GM19193 (cell line): ENCODE results near the gene AGER.

Experiments
- POLR2A ChIP-seq: IDR thresholded peaks from 4 replicates; pipeline ENCODE4 v1.6.1; 2011; ENCODE audit not compliant: insufficient read depth, insufficient read length; ENCODE audit errors: extremely low read depth

Gene AGER

DNA sequence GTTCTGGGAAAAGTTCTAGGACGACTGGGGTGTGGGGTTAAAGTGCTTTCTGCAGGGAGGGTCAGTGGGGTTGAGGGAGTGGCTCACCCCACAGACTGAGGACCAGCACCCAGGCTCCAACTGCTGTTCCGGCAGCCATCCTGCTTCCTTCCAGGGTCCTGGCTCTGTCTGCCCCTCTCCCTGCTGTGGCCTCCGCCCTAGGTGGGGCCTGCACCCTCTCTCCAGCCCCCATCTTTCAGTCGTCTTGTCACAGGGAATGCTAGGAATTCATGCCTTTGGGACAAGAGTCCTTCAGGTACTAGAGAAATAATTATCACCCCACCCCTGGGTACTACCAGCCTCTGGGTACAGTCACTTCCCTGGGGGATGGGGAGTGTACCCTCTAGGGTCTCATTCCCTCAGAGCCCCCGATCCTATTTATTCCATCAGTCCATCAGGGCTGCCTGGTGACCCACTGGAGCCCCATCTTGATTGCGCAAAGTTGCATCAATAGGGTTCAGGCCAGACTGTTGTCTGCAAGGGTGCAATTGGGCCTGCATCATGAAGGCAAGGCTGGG is at the start of gene AGER:
AGER (minus strand) TSS at position 170 of the 557 bp plus-strand sequence; CDS start at position 139, 31 bp downstream.
- peak; percentile 56 for TF ChIP-seq POLR2A

- TF ChIP-seq POLR2A = no peak
Measured at GRCh38 chr6:32226434-32226833, 42.4 kb upstream of the AGER start.

- no peak for TF ChIP-seq POLR2A
Measured at GRCh38 chr6:32224696-32225095, 40.6 kb upstream of the AGER start.

GRCh38 chr6:32223258-32224235 is 39.5 kb upstream of the AGER start, which contains the start of gene NOTCH4:
Gene NOTCH4, minus strand, starts transcription at chr6:32224067. Its CDS starts 139 bp downstream, at chr6:32223928.
- TF ChIP-seq POLR2A = no peak

DNA sequence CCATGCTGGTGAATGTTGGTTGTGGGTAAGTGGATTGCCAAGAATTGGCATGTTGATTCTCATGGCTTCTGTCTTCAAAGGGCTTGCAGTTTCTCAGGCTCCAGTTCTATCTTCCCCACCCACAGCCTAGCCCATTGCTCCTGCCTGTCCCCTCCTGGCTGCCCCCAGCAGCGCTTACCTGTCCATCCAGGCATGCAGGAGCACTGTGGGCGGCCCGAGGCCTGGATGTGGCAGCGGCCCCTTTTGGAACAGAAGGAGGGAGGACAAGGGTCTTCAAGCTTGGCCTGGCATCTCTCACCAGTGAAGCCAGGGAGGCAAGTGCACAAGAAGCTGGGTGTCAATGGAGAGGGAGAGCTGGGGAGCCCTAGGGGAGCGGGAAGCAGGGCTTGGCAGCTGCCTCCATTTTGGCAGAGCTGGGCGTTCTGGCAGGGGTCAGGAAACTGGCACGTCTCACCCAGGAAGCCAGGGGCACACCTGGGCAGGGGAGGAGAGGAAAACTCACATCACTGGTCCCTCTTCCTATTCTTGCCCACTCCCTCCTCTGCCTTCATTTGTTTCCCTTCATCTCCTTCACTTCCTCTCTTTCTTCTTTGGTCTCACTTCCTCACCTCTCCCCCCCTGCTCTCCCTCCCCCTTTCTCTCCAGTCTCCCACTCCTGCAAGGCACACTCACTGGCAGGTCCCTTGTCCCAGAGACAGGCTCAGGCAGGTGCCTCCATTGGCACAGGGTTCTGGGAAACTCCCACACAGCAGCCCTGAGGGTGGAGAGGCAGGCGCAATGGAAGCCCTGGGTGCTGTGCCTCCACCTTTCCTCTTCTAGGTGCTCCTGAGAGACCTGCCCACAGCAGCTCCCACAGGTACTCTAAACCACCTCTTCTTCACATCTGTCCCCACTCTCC is 38.5 kb upstream of the AGER start:
- TF ChIP-seq POLR2A = no peak

GRCh38 chr6:32220021-32220420 is 36.0 kb upstream of the AGER start:
- no peak for TF ChIP-seq POLR2A

GRCh38 chr6:32218167-32218566 is 34.1 kb upstream of the AGER start:
- TF ChIP-seq POLR2A = no peak

- no peak for TF ChIP-seq POLR2A
Measured at GRCh38 chr6:32216998-32217397, 32.9 kb upstream of the AGER start.

- TF ChIP-seq POLR2A = no peak
Measured at GRCh38 chr6:32216285-32216684, 32.2 kb upstream of the AGER start.

DNA sequence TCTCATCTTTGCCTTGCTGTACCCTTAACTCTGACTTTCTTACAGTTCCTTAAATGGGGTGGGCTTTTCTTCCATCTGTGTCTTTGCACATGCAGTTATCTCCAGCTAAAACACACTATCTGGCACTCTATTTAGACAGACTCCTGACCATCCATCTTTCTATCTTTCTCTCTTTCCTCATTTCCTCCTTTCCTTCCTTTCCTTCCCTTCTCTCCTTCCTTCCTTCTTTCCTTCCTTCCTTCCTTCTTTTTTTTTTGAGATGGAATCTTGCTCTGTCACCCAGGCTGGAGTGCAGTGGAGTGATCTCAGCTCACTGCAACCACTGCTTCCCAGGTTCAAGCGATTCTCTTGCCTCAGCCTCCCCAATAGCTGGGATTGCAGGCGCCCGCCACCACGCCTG is 31.6 kb upstream of the AGER start:
- TF ChIP-seq POLR2A = no peak

DNA sequence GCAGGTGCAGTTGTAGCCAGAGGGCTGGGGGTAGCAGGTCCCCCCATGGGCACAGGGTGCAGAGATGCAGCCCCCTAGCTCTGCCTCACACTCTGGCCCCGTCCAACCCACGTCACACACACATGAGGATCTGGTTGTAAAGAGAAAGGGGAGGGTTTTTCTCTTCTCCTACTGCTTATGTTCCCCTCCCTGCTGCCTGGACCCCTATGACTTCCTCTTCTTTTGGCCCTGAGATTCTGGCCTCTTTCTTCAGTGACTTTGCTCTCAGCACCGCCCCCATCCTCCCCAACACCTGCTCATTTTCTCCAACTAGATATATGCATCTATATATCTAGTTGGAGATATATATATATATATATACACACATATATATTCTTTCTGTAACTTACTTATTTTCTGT is 30.1 kb upstream of the AGER start:
- TF ChIP-seq POLR2A = no peak

- no peak for TF ChIP-seq POLR2A
Measured at GRCh38 chr6:32213649-32214048, 29.6 kb upstream of the AGER start.

GRCh38 chr6:32212076-32212760 is 28.2 kb upstream of the AGER start:
- no peak for TF ChIP-seq POLR2A

DNA sequence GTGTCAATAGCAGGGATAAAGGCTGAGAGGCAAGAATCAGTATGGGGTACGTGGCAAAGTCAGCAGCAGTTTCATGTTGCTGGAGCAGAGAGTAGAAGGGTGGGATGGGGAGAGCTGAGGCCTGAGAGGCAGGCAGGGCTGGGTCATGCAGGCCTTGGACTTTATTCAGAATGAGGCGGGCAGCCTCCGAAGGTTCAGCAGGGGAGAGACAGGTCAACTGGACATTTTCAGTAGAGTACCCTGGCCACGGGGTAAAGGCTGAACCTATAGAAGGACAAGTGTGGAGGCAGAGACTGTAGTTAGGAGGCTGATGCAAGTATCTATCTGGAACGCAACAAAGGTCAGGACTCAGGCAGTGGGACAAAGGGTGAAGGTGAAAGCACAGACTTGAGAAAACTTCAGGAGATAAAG is 26.1 kb upstream of the AGER start:
- TF ChIP-seq POLR2A = no peak
